Measurements from ENCODE around the gene PRKCE.

DNA sequence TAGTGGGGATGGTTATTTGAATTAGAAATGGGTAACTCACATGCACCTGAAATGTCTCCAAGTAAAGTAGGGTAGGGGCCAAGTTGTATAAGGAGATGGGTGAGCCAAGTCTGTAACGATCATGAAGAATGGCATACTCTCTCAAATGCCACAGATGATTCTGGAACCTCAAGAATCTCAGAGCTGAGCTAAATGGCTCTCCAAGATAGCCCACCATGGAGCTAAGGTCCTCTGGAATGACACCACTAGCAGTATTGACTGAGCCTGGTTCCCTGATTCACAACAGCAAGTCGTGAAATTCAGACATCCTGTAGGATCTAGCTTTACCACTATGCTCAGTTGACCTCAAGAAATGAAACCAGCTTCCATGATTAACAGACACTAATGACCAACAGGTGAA is 529.8 kb downstream of the PRKCE start:
- TF ChIP-seq, protein P1, sequence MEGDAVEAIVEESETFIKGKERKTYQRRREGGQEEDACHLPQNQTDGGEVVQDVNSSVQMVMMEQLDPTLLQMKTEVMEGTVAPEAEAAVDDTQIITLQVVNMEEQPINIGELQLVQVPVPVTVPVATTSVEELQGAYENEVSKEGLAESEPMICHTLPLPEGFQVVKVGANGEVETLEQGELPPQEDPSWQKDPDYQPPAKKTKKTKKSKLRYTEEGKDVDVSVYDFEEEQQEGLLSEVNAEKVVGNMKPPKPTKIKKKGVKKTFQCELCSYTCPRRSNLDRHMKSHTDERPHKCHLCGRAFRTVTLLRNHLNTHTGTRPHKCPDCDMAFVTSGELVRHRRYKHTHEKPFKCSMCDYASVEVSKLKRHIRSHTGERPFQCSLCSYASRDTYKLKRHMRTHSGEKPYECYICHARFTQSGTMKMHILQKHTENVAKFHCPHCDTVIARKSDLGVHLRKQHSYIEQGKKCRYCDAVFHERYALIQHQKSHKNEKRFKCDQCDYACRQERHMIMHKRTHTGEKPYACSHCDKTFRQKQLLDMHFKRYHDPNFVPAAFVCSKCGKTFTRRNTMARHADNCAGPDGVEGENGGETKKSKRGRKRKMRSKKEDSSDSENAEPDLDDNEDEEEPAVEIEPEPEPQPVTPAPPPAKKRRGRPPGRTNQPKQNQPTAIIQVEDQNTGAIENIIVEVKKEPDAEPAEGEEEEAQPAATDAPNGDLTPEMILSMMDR (IDR thresholded peaks at IDR 0.05; ENCODE audit: low read depth, low read length, missing input control): no peak
- TF ChIP-seq, protein P2, sequence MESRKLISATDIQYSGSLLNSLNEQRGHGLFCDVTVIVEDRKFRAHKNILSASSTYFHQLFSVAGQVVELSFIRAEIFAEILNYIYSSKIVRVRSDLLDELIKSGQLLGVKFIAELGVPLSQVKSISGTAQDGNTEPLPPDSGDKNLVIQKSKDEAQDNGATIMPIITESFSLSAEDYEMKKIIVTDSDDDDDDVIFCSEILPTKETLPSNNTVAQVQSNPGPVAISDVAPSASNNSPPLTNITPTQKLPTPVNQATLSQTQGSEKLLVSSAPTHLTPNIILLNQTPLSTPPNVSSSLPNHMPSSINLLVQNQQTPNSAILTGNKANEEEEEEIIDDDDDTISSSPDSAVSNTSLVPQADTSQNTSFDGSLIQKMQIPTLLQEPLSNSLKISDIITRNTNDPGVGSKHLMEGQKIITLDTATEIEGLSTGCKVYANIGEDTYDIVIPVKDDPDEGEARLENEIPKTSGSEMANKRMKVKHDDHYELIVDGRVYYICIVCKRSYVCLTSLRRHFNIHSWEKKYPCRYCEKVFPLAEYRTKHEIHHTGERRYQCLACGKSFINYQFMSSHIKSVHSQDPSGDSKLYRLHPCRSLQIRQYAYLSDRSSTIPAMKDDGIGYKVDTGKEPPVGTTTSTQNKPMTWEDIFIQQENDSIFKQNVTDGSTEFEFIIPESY (IDR thresholded peaks at IDR 0.05): no peak
- TF ChIP-seq TAF1 (conservative IDR thresholded peaks at IDR 0.05): no peak
- TF ChIP-seq, protein P3, sequence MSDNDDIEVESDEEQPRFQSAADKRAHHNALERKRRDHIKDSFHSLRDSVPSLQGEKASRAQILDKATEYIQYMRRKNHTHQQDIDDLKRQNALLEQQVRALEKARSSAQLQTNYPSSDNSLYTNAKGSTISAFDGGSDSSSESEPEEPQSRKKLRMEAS (IDR thresholded peaks at IDR 0.05): no peak
- no peak for TF ChIP-seq GABPA (IDR thresholded peaks at IDR 0.05 in 1 of 2, conservative IDR thresholded peaks at IDR 0.05 in 1 of 2)
- TF ChIP-seq YY1 (IDR thresholded peaks at IDR 0.05): no peak
- no peak for TF ChIP-seq RAD21 (IDR thresholded peaks at IDR 0.05)
- TF ChIP-seq, protein P4, sequence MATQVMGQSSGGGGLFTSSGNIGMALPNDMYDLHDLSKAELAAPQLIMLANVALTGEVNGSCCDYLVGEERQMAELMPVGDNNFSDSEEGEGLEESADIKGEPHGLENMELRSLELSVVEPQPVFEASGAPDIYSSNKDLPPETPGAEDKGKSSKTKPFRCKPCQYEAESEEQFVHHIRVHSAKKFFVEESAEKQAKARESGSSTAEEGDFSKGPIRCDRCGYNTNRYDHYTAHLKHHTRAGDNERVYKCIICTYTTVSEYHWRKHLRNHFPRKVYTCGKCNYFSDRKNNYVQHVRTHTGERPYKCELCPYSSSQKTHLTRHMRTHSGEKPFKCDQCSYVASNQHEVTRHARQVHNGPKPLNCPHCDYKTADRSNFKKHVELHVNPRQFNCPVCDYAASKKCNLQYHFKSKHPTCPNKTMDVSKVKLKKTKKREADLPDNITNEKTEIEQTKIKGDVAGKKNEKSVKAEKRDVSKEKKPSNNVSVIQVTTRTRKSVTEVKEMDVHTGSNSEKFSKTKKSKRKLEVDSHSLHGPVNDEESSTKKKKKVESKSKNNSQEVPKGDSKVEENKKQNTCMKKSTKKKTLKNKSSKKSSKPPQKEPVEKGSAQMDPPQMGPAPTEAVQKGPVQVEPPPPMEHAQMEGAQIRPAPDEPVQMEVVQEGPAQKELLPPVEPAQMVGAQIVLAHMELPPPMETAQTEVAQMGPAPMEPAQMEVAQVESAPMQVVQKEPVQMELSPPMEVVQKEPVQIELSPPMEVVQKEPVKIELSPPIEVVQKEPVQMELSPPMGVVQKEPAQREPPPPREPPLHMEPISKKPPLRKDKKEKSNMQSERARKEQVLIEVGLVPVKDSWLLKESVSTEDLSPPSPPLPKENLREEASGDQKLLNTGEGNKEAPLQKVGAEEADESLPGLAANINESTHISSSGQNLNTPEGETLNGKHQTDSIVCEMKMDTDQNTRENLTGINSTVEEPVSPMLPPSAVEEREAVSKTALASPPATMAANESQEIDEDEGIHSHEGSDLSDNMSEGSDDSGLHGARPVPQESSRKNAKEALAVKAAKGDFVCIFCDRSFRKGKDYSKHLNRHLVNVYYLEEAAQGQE (IDR thresholded peaks at IDR 0.05): no peak
- TF ChIP-seq HNF4A (conservative IDR thresholded peaks at IDR 0.05): no peak
- no peak for TF ChIP-seq FOXA1 (IDR thresholded peaks at IDR 0.05)

All from liver (tissue), 3 donors.